ENCODE data around the gene FGD5. TPM values are rescaled to one million over a fixed set of nuclear protein-coding genes. Genes with fewer than 3 reads are reported as not detected.

Gene FGD5
- total RNA-seq, 1 donor from 2014 or later = 0.24 TPM

DNA sequence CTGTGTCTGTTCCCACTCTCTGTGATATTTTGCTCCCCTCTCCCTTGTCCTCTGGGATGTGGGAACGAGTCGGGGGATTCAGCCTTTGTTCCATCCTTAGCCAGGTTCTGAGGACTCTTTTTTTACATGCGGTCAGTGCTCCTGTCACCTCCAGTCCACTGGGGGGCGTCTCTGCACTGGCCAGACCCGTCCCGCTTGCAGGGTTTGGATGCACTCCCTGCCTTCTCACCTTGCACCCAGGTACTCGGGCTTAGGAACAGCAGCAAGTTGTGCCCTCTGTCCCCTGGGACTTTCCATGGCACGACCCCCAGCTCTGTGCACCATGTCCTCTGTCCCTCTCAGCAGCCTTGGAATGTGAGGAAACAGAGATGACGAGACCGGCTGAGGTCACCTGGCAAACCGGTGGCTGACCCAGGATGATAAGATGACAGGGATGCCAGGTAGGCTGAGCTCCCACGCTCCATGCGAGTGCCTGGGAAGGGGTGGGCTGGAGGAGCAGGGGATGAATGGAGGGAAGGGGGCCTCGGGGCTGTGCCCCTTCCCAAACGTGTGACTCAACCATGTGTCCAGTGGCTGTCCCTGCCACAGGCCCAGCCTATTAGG lies 27.3 kb upstream of the FGD5 start:
- Histone ChIP-seq H3K4me3 (no peak overlapping the region), H3K27me3 (peaks cover 4% of the 10 kb centered on the region), H2AFZ (replicated peaks) (peak overlapping the region; percentile 98), H4K20me1 (ENCODE audit: low read depth) (no peaks in the 10 kb centered on the region), H3K4me1 (no peaks in the 10 kb centered on the region), H3K36me3 (no peaks in the 10 kb centered on the region), H3F3A (ENCODE audit: low read depth) (no peaks in the 10 kb centered on the region), H3K79me2 (ENCODE audit: low read depth) (no peaks in the 10 kb centered on the region), H3K9ac (no peak overlapping the region), H3K27ac (no peak overlapping the region), H3K4me2 (no peak overlapping the region), H3K9me3 (ENCODE audit: low read depth) (no peaks in the 10 kb centered on the region)
- H3K27me3 Mint-ChIP-seq (ENCODE audit: insufficient read depth, low read depth) = peaks cover 5% of the 10 kb centered on the region
- peaks cover 7% of the 10 kb centered on the region for H3K4me1 Mint-ChIP-seq
- H3K27ac Mint-ChIP-seq = peak overlapping the region; percentile 67
- no peaks in the 10 kb centered on the region for H3K9me3 Mint-ChIP-seq
- H3K36me3 Mint-ChIP-seq = no peaks in the 10 kb centered on the region
- H3K4me3 Mint-ChIP-seq = no peak overlapping the region
- peak; percentile 86 for DNase-seq (ENCODE audit: low spot score)
- TF ChIP-seq, protein P1, sequence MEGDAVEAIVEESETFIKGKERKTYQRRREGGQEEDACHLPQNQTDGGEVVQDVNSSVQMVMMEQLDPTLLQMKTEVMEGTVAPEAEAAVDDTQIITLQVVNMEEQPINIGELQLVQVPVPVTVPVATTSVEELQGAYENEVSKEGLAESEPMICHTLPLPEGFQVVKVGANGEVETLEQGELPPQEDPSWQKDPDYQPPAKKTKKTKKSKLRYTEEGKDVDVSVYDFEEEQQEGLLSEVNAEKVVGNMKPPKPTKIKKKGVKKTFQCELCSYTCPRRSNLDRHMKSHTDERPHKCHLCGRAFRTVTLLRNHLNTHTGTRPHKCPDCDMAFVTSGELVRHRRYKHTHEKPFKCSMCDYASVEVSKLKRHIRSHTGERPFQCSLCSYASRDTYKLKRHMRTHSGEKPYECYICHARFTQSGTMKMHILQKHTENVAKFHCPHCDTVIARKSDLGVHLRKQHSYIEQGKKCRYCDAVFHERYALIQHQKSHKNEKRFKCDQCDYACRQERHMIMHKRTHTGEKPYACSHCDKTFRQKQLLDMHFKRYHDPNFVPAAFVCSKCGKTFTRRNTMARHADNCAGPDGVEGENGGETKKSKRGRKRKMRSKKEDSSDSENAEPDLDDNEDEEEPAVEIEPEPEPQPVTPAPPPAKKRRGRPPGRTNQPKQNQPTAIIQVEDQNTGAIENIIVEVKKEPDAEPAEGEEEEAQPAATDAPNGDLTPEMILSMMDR (IDR thresholded peaks at IDR 0.05) = peak; percentile 90
- TF ChIP-seq EZH2phosphoT487 (IDR thresholded peaks at IDR 0.05) = no peak

DNA sequence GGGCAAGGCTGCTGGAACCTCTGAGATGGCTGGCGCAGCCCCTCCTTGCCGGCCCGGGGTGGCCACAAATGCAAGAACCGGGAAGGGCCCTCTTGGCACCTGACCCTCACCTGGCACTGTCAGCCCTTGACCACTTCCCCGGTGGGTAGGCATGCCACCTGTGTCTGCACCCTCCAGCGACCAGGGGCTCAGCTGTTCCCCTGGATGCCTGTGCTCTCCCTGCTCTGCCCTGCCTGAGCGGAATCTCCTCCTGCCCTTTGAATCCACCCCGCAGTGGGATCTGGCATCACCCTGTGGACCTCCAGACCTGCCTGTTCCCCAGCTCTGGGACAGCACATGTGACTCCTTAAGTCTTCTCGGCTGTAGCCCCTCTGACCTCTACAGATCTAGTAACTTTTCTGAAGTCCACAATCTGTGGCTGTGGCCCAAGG lies 26.1 kb upstream of the FGD5 start:
- H3K27ac Mint-ChIP-seq = no peak overlapping the region
- H3F3A ChIP-seq (ENCODE audit: low read depth) = no peaks in the 10 kb centered on the region
- peaks cover 8% of the 10 kb centered on the region for H3K4me1 Mint-ChIP-seq
- no peaks in the 10 kb centered on the region for H3K36me3 ChIP-seq
- H3K79me2 ChIP-seq (ENCODE audit: low read depth) = no peaks in the 10 kb centered on the region
- no peak overlapping the region for H3K9ac ChIP-seq
- peaks cover 6% of the 10 kb centered on the region for H3K27me3 Mint-ChIP-seq (ENCODE audit: insufficient read depth, low read depth)
- H3K4me3 ChIP-seq = no peak overlapping the region
- H3K27ac ChIP-seq = no peak overlapping the region
- H3K4me2 ChIP-seq = no peak overlapping the region
- H3K36me3 Mint-ChIP-seq = no peaks in the 10 kb centered on the region
- no peaks in the 10 kb centered on the region for H4K20me1 ChIP-seq (ENCODE audit: low read depth)
- H3K4me1 ChIP-seq = no peaks in the 10 kb centered on the region
- H3K9me3 Mint-ChIP-seq = no peaks in the 10 kb centered on the region
- no peak for DNase-seq (ENCODE audit: low spot score)
- no peaks in the 10 kb centered on the region for H3K9me3 ChIP-seq (ENCODE audit: low read depth)
- H3K4me3 Mint-ChIP-seq = no peak overlapping the region
- TF ChIP-seq EZH2 (IDR thresholded peaks at IDR 0.05) (no peak), EZH2phosphoT487 (IDR thresholded peaks at IDR 0.05) (no peak)
- TF ChIP-seq, protein P1 (IDR thresholded peaks at IDR 0.05) = no peak
- peaks cover 4% of the 10 kb centered on the region for H3K27me3 ChIP-seq
- H2AFZ ChIP-seq (replicated peaks) = no peak overlapping the region

DNA sequence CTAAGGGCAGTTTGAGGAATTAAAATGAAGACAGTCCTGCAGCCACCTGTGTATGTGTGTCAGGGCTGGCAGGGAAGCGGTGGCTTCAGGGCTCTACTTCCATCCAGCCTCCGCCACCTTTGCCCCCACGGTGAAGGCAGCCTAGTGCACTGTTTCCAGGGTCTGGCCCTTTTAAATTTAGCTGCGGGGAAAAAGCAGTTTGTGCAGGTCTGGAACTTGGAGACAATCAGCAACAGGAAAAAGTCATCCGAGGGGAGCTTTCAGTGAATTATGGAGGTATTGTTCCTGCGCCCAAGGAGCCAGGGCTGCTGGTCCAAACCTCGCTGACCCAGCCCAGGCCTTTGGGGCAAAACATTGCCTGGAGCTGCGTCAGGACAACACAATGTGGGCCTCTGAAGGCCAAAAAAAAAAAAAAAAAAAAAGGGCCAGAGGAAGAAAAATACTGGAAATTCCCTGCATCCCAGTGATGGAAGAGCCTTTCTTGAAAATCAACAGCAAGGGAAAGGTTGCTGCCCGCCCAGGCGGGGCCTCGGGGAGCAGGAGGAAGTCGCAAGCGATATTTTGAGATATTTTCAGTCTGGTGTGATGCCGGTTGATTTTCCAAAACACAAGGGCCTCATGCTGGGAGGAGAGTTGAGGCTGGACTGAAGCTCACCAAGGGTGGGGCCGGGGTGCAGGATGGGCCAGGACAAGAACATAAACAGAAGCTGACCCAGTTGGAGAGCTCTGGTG lies 25.5 kb upstream of the FGD5 start:
- no peaks in the 10 kb centered on the region for H3F3A ChIP-seq (ENCODE audit: low read depth)
- H3K4me3 ChIP-seq = no peak overlapping the region
- H3K4me1 Mint-ChIP-seq = peaks cover 8% of the 10 kb centered on the region
- TF ChIP-seq EZH2 (IDR thresholded peaks at IDR 0.05) (no peak), EZH2phosphoT487 (IDR thresholded peaks at IDR 0.05) (no peak)
- TF ChIP-seq, protein P1 (IDR thresholded peaks at IDR 0.05) = no peak
- peaks cover 4% of the 10 kb centered on the region for H3K27me3 ChIP-seq
- H3K36me3 ChIP-seq = no peaks in the 10 kb centered on the region
- H3K9me3 ChIP-seq (ENCODE audit: low read depth) = no peaks in the 10 kb centered on the region
- no peaks in the 10 kb centered on the region for H3K9me3 Mint-ChIP-seq
- peaks cover 7% of the 10 kb centered on the region for H3K27me3 Mint-ChIP-seq (ENCODE audit: insufficient read depth, low read depth)
- no peaks in the 10 kb centered on the region for H4K20me1 ChIP-seq (ENCODE audit: low read depth)
- H2AFZ ChIP-seq (replicated peaks) = peak overlapping the region; percentile 84
- no peak overlapping the region for H3K4me2 ChIP-seq
- H3K4me3 Mint-ChIP-seq = no peak overlapping the region
- H3K27ac ChIP-seq = no peak overlapping the region
- no peaks in the 10 kb centered on the region for H3K36me3 Mint-ChIP-seq
- no peak overlapping the region for H3K9ac ChIP-seq
- no peaks in the 10 kb centered on the region for H3K79me2 ChIP-seq (ENCODE audit: low read depth)
- H3K27ac Mint-ChIP-seq = no peak overlapping the region
- DNase-seq (ENCODE audit: low spot score) = no peak
- no peaks in the 10 kb centered on the region for H3K4me1 ChIP-seq

All from neural progenitor cell (in vitro differentiated cells).